Limb (tissue), 2 donors: ENCODE results near the gene AKAP17A.
"Not testable (repeated sequence)": the region's sequence is repeated elsewhere in the genome, so short reads cannot be mapped to it uniquely, and the experiment has no call there.

Source experiments
- DNase-seq, 2 donors: peaks; one replicate each; pipeline ENCODE4 v3.0.0-alpha.2; 2016; ENCODE audit errors: extremely low spot score in 2 of 2

The AKAP17A gene

GRCh38 chrX:1601768-1602085 lies 10.3 kb downstream of the AKAP17A start:
- no peak for DNase-seq

- DNase-seq = no peak
Measured at GRCh38 chrX:1602299-1602698, 10.9 kb downstream of the AKAP17A start.

GRCh38 chrX:1606496-1606895 lies 15.1 kb downstream of the AKAP17A start:
- DNase-seq = no peak

- DNase-seq = no peak
Measured at GRCh38 chrX:1609311-1609710, 17.9 kb downstream of the AKAP17A start.

GRCh38 chrX:1609762-1610161 lies 18.4 kb downstream of the AKAP17A start:
- DNase-seq = no peak

- no peak for DNase-seq
Measured at GRCh38 chrX:1610166-1610565, 18.8 kb downstream of the AKAP17A start.

- no peak for DNase-seq
Measured at GRCh38 chrX:1610736-1611135, 19.3 kb downstream of the AKAP17A start.

- no peak for DNase-seq
Measured at GRCh38 chrX:1612641-1613286, 21.4 kb downstream of the AKAP17A start.

- no peak for DNase-seq
Measured at GRCh38 chrX:1614927-1615326, 23.5 kb downstream of the AKAP17A start, which contains the start of gene ASMT. Gene ASMT, plus strand, starts transcription at chrX:1615059. Its CDS starts 141 bp downstream, at chrX:1615200.

GRCh38 chrX:1618689-1619088 lies 27.3 kb downstream of the AKAP17A start:
- DNase-seq = no peak

- DNase-seq = no peak
Measured at GRCh38 chrX:1623691-1624090, 32.3 kb downstream of the AKAP17A start.

GRCh38 chrX:1624158-1624860 lies 32.9 kb downstream of the AKAP17A start:
- not testable (repeated sequence) for DNase-seq

- not testable (repeated sequence) for DNase-seq
Measured at GRCh38 chrX:1624861-1625215, 33.4 kb downstream of the AKAP17A start.

- DNase-seq = no peak
Measured at GRCh38 chrX:1629244-1629643, 37.8 kb downstream of the AKAP17A start.

- no peak for DNase-seq
Measured at GRCh38 chrX:1646009-1646408, 54.6 kb downstream of the AKAP17A start.

- no peak for DNase-seq
Measured at GRCh38 chrX:1649621-1650020, 58.2 kb downstream of the AKAP17A start.
